ENCODE data around the gene TMEM37. TPM values are rescaled to one million over a fixed set of nuclear protein-coding genes. Genes with fewer than 3 reads are reported as not detected.

Gene TMEM37
- total and polyA plus RNA-seq, 2 of the 8 experiments (the other 6 are each of a cell fraction or from before 2014, with no cell fraction given) = 11.0 to 16.2 TPM

GRCh38 chr2:119402106-119402505, 29.5 kb upstream of the TMEM37 start (continued):
- TF ChIP-seq CHD7 (IDR thresholded peaks at IDR 0.05; ENCODE audit: insufficient replicate concordance, low read length) (no peak), BACH1 (IDR thresholded peaks at IDR 0.05; ENCODE audit: low read length) (no peak), BCL11A (IDR thresholded peaks at IDR 0.05; ENCODE audit: low read depth in 2 of 2, low read length in 2 of 2) (no peak), POU5F1 (IDR thresholded peaks at IDR 0.05; ENCODE audit: low read depth, low read length) (no peak), SP1 (IDR thresholded peaks at IDR 0.05; ENCODE audit: low read depth, low read length) (no peak)
